Measurements from ENCODE around the gene TRIM65. TPM values are rescaled to one million over a fixed set of nuclear protein-coding genes. Genes with fewer than 3 reads are reported as not detected.

Gene TRIM65
- total RNA-seq, 6 experiments from 2014 or later = 5.9 to 8.1 (median 7.6) TPM

DNA sequence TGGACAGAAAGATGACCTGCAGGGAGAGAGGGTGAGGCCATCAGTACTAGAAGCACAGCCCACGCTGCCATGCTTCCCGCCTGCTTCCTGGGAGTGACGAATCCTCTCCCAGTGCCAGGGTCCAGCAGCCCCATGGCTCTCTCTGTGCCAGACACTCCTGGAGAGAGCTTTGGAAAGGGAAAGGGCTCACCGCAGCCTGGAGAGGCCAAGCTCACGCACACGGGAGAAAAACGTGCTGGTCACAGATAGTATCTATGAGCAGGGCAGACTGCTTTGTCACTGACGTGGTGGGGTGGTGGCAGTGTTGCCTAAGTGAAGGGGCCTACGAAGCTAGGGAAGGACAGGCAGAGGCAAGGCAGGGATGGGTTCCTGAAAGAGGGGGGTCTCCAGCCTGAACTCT is 47.0 kb downstream of the TRIM65 start:
- H3K4me3 ChIP-seq = no peak overlapping the region
- DNase-seq (peak in 1 of 3 donors; percentile 48), ATAC-seq (no peak)
- H3K27ac ChIP-seq = peak overlapping the region in 1 of 3 donors; percentile 31
- H3K9me3 ChIP-seq = no peaks in the 10 kb centered on the region
- peaks cover 0 to 82% (median 22%) of the 10 kb centered on the region in 4 donors for H3K4me1 ChIP-seq
- intact Hi-C loops (cut with DNase I) = no loop called here
- WGBS (ENCODE audit: insufficient coverage, low coverage, low lambda C conversion rate, missing lambda C conversion rate) = 74% methylated on average over 7 of the region's 9 CpGs
- no peaks in the 10 kb centered on the region for H3K27me3 ChIP-seq
- TF ChIP-seq, protein P1, sequence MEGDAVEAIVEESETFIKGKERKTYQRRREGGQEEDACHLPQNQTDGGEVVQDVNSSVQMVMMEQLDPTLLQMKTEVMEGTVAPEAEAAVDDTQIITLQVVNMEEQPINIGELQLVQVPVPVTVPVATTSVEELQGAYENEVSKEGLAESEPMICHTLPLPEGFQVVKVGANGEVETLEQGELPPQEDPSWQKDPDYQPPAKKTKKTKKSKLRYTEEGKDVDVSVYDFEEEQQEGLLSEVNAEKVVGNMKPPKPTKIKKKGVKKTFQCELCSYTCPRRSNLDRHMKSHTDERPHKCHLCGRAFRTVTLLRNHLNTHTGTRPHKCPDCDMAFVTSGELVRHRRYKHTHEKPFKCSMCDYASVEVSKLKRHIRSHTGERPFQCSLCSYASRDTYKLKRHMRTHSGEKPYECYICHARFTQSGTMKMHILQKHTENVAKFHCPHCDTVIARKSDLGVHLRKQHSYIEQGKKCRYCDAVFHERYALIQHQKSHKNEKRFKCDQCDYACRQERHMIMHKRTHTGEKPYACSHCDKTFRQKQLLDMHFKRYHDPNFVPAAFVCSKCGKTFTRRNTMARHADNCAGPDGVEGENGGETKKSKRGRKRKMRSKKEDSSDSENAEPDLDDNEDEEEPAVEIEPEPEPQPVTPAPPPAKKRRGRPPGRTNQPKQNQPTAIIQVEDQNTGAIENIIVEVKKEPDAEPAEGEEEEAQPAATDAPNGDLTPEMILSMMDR (IDR thresholded peaks at IDR 0.05) = no peak
- no peak for TF ChIP-seq POLR2A (IDR thresholded peaks at IDR 0.05)
- H3K36me3 ChIP-seq = peaks cover 10 to 57% (median 31%) of the 10 kb centered on the region in 4 donors

DNA sequence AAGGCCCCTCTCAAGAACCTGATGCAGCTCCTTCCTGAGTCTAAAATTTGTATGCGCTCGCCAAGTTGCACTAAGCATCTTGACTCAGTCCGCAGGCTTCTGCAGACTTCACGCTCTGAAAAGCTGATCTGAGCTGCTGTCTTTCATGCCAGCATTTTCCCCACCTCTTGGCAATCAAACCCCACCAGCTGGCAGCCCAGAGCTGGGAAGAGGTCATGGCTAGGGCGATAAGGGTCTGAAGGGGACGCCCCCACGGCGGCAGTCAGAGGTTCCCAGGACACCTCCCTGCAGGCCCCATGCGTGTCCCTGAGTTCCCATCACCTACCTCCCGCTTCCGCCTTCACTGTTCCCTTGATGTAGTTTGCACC is 47.5 kb downstream of the TRIM65 start:
- H3K27ac ChIP-seq = peak overlapping the region in 2 of 3 donors; percentile 21 to 31
- TF ChIP-seq POLR2A (IDR thresholded peaks at IDR 0.05) = no peak
- TF ChIP-seq, protein P1 (IDR thresholded peaks at IDR 0.05) = no peak
- 85% methylated on average over 3 of the region's 11 CpGs for WGBS (ENCODE audit: insufficient coverage, low coverage, low lambda C conversion rate, missing lambda C conversion rate)
- intact Hi-C loops (cut with DNase I) = no loop called here
- peaks cover 10 to 57% (median 31%) of the 10 kb centered on the region in 4 donors for H3K36me3 ChIP-seq
- DNase-seq = no peak
- H3K4me1 ChIP-seq = peaks cover 0 to 79% (median 22%) of the 10 kb centered on the region in 4 donors
- H3K9me3 ChIP-seq = no peaks in the 10 kb centered on the region
- H3K27me3 ChIP-seq = no peaks in the 10 kb centered on the region
- no peak overlapping the region for H3K4me3 ChIP-seq
- no peak for ATAC-seq

DNA sequence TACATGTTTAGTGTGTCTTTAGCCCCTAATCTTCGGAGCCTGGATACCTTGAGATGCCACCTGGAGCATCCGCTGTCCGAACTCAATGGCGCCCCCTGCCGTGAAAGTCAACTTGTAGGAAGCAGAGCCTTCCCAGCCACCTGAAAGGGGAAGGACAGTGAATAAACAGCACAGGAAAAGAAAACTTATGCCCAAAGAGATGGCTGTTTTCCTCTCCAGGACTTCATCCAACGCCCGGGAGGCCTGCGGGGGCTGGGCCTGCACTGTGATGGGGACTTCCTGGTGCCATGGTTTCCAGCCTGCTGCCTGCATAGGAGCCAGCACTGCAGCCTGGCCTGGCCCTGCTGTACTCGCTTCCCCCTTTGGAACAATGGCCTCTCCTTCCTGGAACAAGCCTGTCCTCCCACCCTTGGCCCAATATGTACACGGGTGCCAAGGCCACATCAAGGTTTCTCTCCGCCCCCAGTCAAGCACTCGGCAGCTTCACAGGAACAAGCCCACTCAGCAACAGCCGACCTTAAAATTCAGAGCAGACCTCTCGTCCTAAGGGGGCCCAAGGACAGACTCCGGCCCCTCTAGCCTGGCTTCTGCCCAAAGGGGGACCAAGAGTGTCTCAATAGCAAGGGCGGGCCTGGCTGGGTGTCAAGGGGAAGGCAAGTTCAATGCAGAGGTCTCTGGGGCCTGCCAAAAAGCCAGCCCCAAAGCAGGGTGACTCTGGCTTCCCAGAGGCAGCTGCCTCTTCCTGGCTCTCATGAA is 48.0 kb downstream of the TRIM65 start:
- Histone ChIP-seq H3K9me3 (no peaks in the 10 kb centered on the region), H3K36me3 (peaks cover 10 to 57% (median 31%) of the 10 kb centered on the region in 4 donors), H3K4me3 (no peak overlapping the region), H3K4me1 (peaks cover 0 to 73% (median 19%) of the 10 kb centered on the region in 4 donors), H3K27ac (peak overlapping the region in 2 of 3 donors; percentile 21 to 31), H3K27me3 (no peaks in the 10 kb centered on the region)
- 28% methylated on average over 6 of the region's 16 CpGs for WGBS (ENCODE audit: insufficient coverage, low coverage, low lambda C conversion rate, missing lambda C conversion rate)
- peak; percentile 21 to 54 (median 36) for ATAC-seq
- TF ChIP-seq, protein P1 (IDR thresholded peaks at IDR 0.05) = peak; percentile 38 to 69 (median 65)
- no peak for TF ChIP-seq POLR2A (IDR thresholded peaks at IDR 0.05)
- intact Hi-C loops (cut with DNase I) = no loop called here
- peak; percentile 76 to 80 (median 79) for DNase-seq

DNA sequence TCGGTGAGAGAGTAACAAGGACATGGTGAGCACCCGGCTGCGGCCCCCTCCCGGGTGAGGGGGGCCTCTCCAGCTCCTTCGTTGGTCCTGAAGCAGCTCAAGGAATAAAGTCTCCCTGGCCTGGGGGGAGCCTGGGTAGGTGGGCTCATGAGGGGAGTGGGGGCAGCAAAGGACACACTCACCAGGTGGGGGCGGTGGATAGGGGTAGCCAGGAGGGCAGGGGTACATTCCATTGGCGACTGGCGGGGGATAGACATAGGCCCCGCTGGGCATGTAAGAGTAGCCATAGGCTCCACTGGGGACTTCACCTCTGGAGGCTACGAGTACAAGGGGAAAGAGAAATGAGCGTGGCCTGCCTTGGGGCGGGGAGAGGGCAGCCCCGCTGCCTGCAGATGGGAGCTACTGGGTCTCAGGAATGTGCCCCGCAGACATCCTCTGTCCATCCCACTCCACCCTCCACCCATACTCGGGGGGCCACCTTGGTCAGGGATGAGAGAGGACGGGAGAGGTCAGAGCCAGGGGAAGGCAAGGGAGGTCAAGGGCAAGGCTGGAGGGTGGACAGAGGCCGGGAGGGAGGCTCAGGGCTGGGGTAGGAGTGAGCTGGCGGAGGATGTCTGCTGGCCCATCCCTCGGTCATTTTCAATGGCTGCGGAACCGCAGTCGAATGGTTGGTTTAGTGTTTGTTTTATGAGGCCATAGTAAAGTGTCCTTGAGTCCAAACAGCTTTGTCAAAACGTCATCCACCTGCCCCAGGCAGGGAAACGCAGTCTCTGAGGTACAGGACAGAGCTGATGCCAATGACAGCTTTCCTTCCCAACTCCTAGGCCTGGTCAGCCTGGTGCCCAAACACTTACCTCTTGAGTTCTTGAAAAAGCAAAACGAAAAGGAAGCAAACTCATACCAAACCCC is 48.9 kb downstream of the TRIM65 start:
- Histone ChIP-seq H3K4me1 (peaks cover 0 to 65% (median 15%) of the 10 kb centered on the region in 4 donors), H3K9me3 (no peaks in the 10 kb centered on the region), H3K27me3 (no peaks in the 10 kb centered on the region), H3K27ac (peak overlapping the region in 2 of 3 donors; percentile 21 to 31), H3K36me3 (peaks cover 10 to 57% (median 31%) of the 10 kb centered on the region in 4 donors), H3K4me3 (no peak overlapping the region)
- intact Hi-C loops (cut with DNase I) = no loop called here
- WGBS (ENCODE audit: insufficient coverage, low coverage, low lambda C conversion rate, missing lambda C conversion rate) = 71% methylated on average over 12 of the region's 25 CpGs
- ATAC-seq (no peak), DNase-seq (no peak)
- TF ChIP-seq, protein P1 (IDR thresholded peaks at IDR 0.05) = no peak

Data from right lobe of liver (tissue), 6 donors.